Measurements from ENCODE around the gene GOLGA7B.

DNA sequence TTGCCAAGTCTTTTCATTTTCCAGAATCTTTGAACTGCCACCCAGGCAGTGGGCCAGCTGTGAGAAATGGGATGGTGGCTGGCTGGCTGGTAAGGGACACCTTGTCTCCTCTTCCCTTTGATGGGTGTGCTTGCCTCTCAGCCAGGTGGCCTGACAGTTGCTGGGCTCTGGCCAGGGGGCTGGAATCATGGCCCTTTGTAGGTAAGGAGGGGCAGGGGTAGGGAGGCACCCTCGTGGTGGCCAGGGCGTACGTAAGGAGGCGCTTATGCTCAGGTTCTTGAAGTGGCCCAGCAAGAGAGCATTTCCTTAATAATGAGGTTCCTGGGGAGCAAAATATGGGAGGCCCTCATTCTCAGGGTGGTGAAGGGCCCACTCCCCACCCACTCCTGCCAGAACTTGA lies 33.0 kb upstream of the GOLGA7B start:
- TF ChIP-seq CEBPB (IDR thresholded peaks at IDR 0.05) = no peak
- TF ChIP-seq EP300 (IDR thresholded peaks at IDR 0.05; ENCODE audit: borderline replicate concordance) = no peak
- no peak for TF ChIP-seq TAF1 (IDR thresholded peaks at IDR 0.05; ENCODE audit: low read depth)
- TF ChIP-seq, protein P1, sequence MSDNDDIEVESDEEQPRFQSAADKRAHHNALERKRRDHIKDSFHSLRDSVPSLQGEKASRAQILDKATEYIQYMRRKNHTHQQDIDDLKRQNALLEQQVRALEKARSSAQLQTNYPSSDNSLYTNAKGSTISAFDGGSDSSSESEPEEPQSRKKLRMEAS (IDR thresholded peaks at IDR 0.05) = no peak
- TF ChIP-seq, protein P2, sequence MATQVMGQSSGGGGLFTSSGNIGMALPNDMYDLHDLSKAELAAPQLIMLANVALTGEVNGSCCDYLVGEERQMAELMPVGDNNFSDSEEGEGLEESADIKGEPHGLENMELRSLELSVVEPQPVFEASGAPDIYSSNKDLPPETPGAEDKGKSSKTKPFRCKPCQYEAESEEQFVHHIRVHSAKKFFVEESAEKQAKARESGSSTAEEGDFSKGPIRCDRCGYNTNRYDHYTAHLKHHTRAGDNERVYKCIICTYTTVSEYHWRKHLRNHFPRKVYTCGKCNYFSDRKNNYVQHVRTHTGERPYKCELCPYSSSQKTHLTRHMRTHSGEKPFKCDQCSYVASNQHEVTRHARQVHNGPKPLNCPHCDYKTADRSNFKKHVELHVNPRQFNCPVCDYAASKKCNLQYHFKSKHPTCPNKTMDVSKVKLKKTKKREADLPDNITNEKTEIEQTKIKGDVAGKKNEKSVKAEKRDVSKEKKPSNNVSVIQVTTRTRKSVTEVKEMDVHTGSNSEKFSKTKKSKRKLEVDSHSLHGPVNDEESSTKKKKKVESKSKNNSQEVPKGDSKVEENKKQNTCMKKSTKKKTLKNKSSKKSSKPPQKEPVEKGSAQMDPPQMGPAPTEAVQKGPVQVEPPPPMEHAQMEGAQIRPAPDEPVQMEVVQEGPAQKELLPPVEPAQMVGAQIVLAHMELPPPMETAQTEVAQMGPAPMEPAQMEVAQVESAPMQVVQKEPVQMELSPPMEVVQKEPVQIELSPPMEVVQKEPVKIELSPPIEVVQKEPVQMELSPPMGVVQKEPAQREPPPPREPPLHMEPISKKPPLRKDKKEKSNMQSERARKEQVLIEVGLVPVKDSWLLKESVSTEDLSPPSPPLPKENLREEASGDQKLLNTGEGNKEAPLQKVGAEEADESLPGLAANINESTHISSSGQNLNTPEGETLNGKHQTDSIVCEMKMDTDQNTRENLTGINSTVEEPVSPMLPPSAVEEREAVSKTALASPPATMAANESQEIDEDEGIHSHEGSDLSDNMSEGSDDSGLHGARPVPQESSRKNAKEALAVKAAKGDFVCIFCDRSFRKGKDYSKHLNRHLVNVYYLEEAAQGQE (IDR thresholded peaks at IDR 0.05; ENCODE audit: low read depth) = no peak
- TF ChIP-seq TCF12 (IDR thresholded peaks at IDR 0.05; ENCODE audit: low read depth) = no peak
- TF ChIP-seq ZBTB7A (IDR thresholded peaks at IDR 0.05; ENCODE audit: low read depth) = no peak
- TF ChIP-seq FOXM1 (IDR thresholded peaks at IDR 0.05; ENCODE audit: borderline replicate concordance, low read depth) = no peak
- no peak for TF ChIP-seq RAD21 (IDR thresholded peaks at IDR 0.05; ENCODE audit: low read depth)
- TF ChIP-seq, protein P3, sequence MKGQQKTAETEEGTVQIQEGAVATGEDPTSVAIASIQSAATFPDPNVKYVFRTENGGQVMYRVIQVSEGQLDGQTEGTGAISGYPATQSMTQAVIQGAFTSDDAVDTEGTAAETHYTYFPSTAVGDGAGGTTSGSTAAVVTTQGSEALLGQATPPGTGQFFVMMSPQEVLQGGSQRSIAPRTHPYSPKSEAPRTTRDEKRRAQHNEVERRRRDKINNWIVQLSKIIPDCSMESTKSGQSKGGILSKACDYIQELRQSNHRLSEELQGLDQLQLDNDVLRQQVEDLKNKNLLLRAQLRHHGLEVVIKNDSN (IDR thresholded peaks at IDR 0.05) = no peak
- no peak for TF ChIP-seq EGR1 (IDR thresholded peaks at IDR 0.05)
- TF ChIP-seq NFIC (IDR thresholded peaks at IDR 0.05) = no peak

Measured in Ishikawa (cell line).